Uterus (tissue), 2 donors: ENCODE data around the gene PCDHGA9.

Source experiments
- CTCF ChIP-seq, 4 experiments: fragments of 200-600 bp in 2 of 4; fragments of 450-650 bp in 2 of 4; sonication (generic) in 2 of 4; IDR thresholded peaks; one replicate each; pipeline ENCODE4 v1.5.1; 2016 to 2019; ENCODE audit warnings: antibody characterized with exemption in 4 of 4, mild to moderate bottlenecking in 2 of 4, moderate library complexity in 1 of 4
- POLR2A ChIP-seq, 2 donors: fragments of 450-650 bp; IDR thresholded peaks; one replicate each; pipeline ENCODE4 v1.6.1; 2016; ENCODE audit warnings: antibody characterized with exemption in 2 of 2, mild to moderate bottlenecking in 1 of 2, moderate library complexity in 1 of 2

DNA sequence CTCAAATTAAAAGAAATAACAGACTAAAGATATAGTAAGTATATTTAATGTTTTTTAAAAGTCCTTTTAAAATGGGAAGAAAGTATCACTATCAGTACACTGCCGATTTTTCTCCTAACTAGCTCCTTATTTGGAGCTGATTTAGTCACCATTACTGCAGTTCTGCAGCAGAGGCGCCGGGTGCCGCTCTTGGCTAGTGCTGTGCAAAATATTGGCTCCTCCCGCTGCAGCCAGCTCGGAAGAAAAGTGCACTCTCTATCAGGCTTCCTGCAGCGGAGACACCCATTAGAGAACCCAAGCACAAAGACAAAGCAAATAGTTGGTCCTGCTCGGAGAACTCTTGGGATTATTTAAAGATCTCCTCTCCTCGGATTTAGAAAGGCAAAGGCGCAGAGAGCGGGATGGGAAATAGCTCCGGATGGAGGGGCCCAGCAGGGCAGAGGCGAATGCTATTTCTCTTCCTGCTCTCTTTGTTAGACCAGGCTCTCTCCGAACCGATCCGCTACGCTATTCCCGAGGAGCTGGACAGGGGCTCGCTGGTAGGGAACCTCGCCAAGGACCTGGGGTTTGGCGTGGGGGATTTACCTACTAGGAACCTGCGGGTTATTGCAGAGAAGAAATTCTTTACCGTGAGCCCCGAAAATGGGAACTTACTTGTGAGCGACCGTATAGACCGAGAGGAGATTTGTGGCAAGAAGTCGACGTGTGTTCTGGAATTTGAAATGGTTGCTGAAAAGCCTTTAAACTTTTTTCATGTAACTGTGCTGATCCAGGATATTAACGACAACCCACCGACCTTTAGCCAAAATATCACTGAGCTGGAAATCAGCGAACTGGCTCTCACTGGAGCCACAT, 32.4 kb upstream of the PCDHGA9 start, which contains the start of gene PCDHGB3:
- TF ChIP-seq CTCF (IDR thresholded peaks at IDR 0.05) (no peak), POLR2A (IDR thresholded peaks at IDR 0.05) (no peak)
